ENCODE data around the gene DMRT2.

- TF ChIP-seq EZH2 (IDR thresholded peaks at IDR 0.05) (no peak), POLR2AphosphoS5 (IDR thresholded peaks at IDR 0.05; ENCODE audit: borderline replicate concordance, low read depth, low read length) (no peak)
Measured at GRCh38 chr9:1058826-1059487, 8.8 kb downstream of the DMRT2 start.

All from SK-N-MC (cell line).